Measurements from ENCODE around the gene TAF11.

DNA sequence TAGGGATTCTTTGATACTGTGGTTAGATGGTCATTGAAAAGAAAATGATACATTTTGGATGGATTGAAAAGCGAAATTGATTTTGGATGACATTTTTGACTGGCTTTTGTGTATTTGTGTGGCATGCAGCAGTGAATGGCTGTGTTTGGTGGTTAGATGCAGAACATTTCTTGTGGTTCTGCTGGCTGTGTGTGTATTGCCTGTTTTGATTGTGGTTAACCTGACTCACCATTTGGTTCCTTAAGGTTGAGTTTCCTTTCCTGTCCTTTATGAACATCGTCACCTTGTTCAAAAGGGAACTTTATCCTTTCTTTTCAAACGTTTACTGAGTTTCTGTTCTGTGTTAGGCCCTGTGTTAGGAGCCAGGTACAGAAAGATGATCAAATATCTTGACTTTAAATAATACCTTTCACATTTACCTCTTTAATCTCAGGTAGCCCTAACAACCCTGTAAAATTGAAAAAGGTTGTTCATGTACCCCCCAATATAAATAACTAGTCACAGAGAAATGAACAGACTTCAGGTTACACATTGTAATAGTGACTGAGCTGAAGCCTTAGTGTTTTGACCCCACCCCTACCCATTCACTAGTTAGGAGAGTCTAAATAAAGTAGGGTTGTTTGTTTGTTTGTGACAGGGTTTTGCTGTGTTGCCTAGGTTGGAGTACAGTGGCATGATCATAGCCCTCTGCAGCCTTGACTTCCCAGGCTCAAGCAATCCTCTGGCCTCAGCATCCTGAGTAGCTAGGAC, 25.0 kb upstream of the TAF11 start:
- TF ChIP-seq SP1 (CRISPR knock-in tag; conservative IDR thresholded peaks at IDR 0.05) (no peak), CTCF (IDR thresholded peaks at IDR 0.05) (no peak), ZNF512 (CRISPR knock-in tag; IDR thresholded peaks at IDR 0.05; ENCODE audit: borderline replicate concordance) (no peak), CREB1 (CRISPR knock-in tag; IDR thresholded peaks at IDR 0.05) (no peak), JUN (CRISPR knock-in tag; IDR thresholded peaks at IDR 0.05) (no peak), MAX (CRISPR knock-in tag; IDR thresholded peaks at IDR 0.05) (no peak), ESRRA (CRISPR knock-in tag; IDR thresholded peaks at IDR 0.05; ENCODE audit: borderline replicate concordance) (no peak)
- TF ChIP-seq, protein P1, sequence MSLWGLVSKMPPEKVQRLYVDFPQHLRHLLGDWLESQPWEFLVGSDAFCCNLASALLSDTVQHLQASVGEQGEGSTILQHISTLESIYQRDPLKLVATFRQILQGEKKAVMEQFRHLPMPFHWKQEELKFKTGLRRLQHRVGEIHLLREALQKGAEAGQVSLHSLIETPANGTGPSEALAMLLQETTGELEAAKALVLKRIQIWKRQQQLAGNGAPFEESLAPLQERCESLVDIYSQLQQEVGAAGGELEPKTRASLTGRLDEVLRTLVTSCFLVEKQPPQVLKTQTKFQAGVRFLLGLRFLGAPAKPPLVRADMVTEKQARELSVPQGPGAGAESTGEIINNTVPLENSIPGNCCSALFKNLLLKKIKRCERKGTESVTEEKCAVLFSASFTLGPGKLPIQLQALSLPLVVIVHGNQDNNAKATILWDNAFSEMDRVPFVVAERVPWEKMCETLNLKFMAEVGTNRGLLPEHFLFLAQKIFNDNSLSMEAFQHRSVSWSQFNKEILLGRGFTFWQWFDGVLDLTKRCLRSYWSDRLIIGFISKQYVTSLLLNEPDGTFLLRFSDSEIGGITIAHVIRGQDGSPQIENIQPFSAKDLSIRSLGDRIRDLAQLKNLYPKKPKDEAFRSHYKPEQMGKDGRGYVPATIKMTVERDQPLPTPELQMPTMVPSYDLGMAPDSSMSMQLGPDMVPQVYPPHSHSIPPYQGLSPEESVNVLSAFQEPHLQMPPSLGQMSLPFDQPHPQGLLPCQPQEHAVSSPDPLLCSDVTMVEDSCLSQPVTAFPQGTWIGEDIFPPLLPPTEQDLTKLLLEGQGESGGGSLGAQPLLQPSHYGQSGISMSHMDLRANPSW (CRISPR knock-in tag; conservative IDR thresholded peaks at IDR 0.05; ENCODE audit: low read depth): no peak
